NT2/D1 (cell line): Measurements from ENCODE around the gene TMEM131.

Source experiments
- YY1 ChIP-seq: IDR thresholded peaks from 2 replicates; pipeline ENCODE4 v1.6.1; 2011; ENCODE audit not compliant: insufficient read length, insufficient read depth
- ZNF274 ChIP-seq: IDR thresholded peaks from 2 replicates; pipeline ENCODE4 v1.6.1; 2011; ENCODE audit warnings: mild to moderate bottlenecking, low read depth, low read length

DNA sequence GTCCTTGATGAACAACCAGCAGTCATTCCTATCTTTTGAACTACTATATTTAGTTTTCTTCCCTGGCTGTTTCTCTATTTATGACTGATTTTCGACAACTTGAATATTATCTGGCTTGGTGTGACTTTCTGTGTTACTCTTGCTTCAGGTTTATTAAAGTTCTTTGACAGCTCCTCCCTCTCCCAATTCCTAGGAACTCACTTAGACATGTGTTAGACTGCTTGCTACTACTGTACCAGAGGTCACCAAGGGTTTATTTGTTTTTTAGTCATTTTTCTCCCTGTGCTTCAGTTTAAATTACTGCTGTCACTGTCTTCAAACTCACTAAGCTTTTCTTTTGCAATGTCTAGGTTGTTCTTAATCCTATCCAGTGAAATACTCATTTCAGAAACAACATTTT is 90.5 kb downstream of the TMEM131 start:
- TF ChIP-seq YY1 (no peak), ZNF274 (no peak)
